ENCODE measurements around the gene UGT1A4. TPM values are rescaled to one million over a fixed set of nuclear protein-coding genes. Genes with fewer than 3 reads are reported as not detected.

Gene UGT1A4
- total RNA-seq, 1 experiment from 2014 or later, result 0.12 TPM

- Histone ChIP-seq H3K4me2 (ENCODE audit: low read length) (no peak overlapping the region), H3K4me3 (replicated peaks in 1 of 2; ENCODE audit: low read depth in 1 of 2, low read length in 2 of 2) (no peak overlapping the region), H4K20me1 (ENCODE audit: insufficient read depth) (no peaks in the 10 kb centered on the region), H3K27me3 (ENCODE audit: insufficient read depth, low read length) (no peaks in the 10 kb centered on the region), H3K79me2 (ENCODE audit: insufficient read depth, low read length) (no peaks in the 10 kb centered on the region), H3K9me2 (ENCODE audit: insufficient read depth) (no peaks in the 10 kb centered on the region), H3K9me3 (ENCODE audit: control insufficient read depth in 1 of 2, insufficient read depth in 1 of 2, low read depth in 1 of 2, low read length in 2 of 2) (no peaks in the 10 kb centered on the region), H2AFZ (ENCODE audit: low read depth, low read length, poor library complexity, severe bottlenecking) (no peak overlapping the region), H3K27ac (ENCODE audit: low read depth, low read length) (no peak overlapping the region), H3K36me3 (ENCODE audit: control insufficient read depth in 1 of 2, insufficient read depth in 2 of 2, low read length in 2 of 2) (no peaks in the 10 kb centered on the region), H3K4me1 (ENCODE audit: control insufficient read depth in 1 of 2, insufficient read depth in 2 of 2, low read length in 2 of 2) (no peaks in the 10 kb centered on the region), H3K9ac (ENCODE audit: low read length) (no peak overlapping the region)
- TF ChIP-seq SRF (IDR thresholded peaks at IDR 0.05; ENCODE audit: low read depth), result no peak
- TF ChIP-seq ZFX (IDR thresholded peaks at IDR 0.05), result no peak
- no peak for TF ChIP-seq EZH2phosphoT487 (IDR thresholded peaks at IDR 0.05; ENCODE audit: borderline replicate concordance)
- TF ChIP-seq RAD21 (IDR thresholded peaks at IDR 0.05; ENCODE audit: low read depth), result no peak
- no peak for TF ChIP-seq CBX3 (IDR thresholded peaks at IDR 0.05; ENCODE audit: low read depth)
- RAD21 ChIA-PET (ENCODE audit: low non-redundant PET in 1 of 2, low total read pairs in 2 of 2, uncharacterized antibody in 2 of 2, unreplicated experiment in 2 of 2), result no interaction called here
- no TSS peak for BruUV-seq (replicated peaks)
- CTCF ChIA-PET, result no interaction called here
- POLR2A ChIA-PET, result no interaction called here
- ATAC-seq (no peak), DNase-seq (ENCODE audit: low read depth, low spot score) (no peak)
- intact Hi-C loops (cut with micrococcal nuclease), result no loop called here
Observed at GRCh38 chr2:233705911-233706506, 12.5 kb upstream of the UGT1A4 start.

GRCh38 chr2:233706720-233707119 is 11.8 kb upstream of the UGT1A4 start:
- no peaks in the 10 kb centered on the region for H3K27me3 ChIP-seq (ENCODE audit: insufficient read depth, low read length)
- DNase-seq (ENCODE audit: low read depth, low spot score) (no peak), ATAC-seq (no peak)
- H3K9ac ChIP-seq (ENCODE audit: low read length), result no peak overlapping the region
- no peak overlapping the region for H3K27ac ChIP-seq (ENCODE audit: low read depth, low read length)
- BruUV-seq (replicated peaks), result no TSS peak
- H4K20me1 ChIP-seq (ENCODE audit: insufficient read depth), result no peaks in the 10 kb centered on the region
- intact Hi-C loops (cut with micrococcal nuclease), result no loop called here
- H3K79me2 ChIP-seq (ENCODE audit: insufficient read depth, low read length), result no peaks in the 10 kb centered on the region
- H3K9me3 ChIP-seq (ENCODE audit: control insufficient read depth in 1 of 2, insufficient read depth in 1 of 2, low read depth in 1 of 2, low read length in 2 of 2), result no peaks in the 10 kb centered on the region
- no peaks in the 10 kb centered on the region for H3K9me2 ChIP-seq (ENCODE audit: insufficient read depth)
- TF ChIP-seq REST (IDR thresholded peaks at IDR 0.05; ENCODE audit: low read depth), result no peak
- RAD21 ChIA-PET (ENCODE audit: low non-redundant PET in 1 of 2, low total read pairs in 2 of 2, uncharacterized antibody in 2 of 2, unreplicated experiment in 2 of 2), result no interaction called here
- H3K36me3 ChIP-seq (ENCODE audit: control insufficient read depth in 1 of 2, insufficient read depth in 2 of 2, low read length in 2 of 2), result no peaks in the 10 kb centered on the region
- H3K4me3 ChIP-seq (replicated peaks in 1 of 2; ENCODE audit: low read depth in 1 of 2, low read length in 2 of 2), result no peak overlapping the region
- CTCF ChIA-PET, result no interaction called here
- no peak overlapping the region for H2AFZ ChIP-seq (ENCODE audit: low read depth, low read length, poor library complexity, severe bottlenecking)
- H3K4me2 ChIP-seq (ENCODE audit: low read length), result no peak overlapping the region
- POLR2A ChIA-PET, result no interaction called here
- no peaks in the 10 kb centered on the region for H3K4me1 ChIP-seq (ENCODE audit: control insufficient read depth in 1 of 2, insufficient read depth in 2 of 2, low read length in 2 of 2)

Measured in HCT116 (cell line).